IMR-90 (cell line): ENCODE data around the gene VAMP3. TPM values are rescaled to one million over a fixed set of nuclear protein-coding genes. Genes with fewer than 3 reads are reported as not detected.

Experiments used
- ATAC-seq: fragments of 200-7000 bp; cut with Tn5 transposase; 2 replicates; pipeline ENCODE4 v1.9.1; 2020; ENCODE audit warnings: low read depth, mild to moderate bottlenecking, moderate library complexity
- BruUV-seq: library from RNA; stranded (reverse); fragments of 400-500 nt; replicated peaks from 2 replicates; lab custom pipeline; 2021; lab: Mats Ljungman, UMichigan
- CTCF ChIA-PET: fragments of 300-600 bp; formaldehyde crosslinking; extraction: SDS; loops from one replicate; lab custom pipeline; 2021; ENCODE audit warnings: antibody characterized with exemption; lab: Yijun Ruan, JAX
- POLR2A ChIA-PET: fragments of 300-600 bp; sonication (Branson Sonifier 250); formaldehyde crosslinking; loops from one replicate; lab custom pipeline; 2022; ENCODE audit warnings: antibody characterized with exemption; ENCODE audit not compliant: unreplicated experiment; lab: Charles Lee
- DNase-seq: peaks from one replicate; pipeline ENCODE4 v3.0.0; 2013
- H2AFZ ChIP-seq: replicated peaks from 2 replicates; pipeline ENCODE3; 2013; ENCODE audit warnings: low read length, mild to moderate bottlenecking; ENCODE audit not compliant: poor library complexity
- H2AK5ac ChIP-seq: 2 replicates; pipeline ENCODE4 v1.6.1; 2013; ENCODE audit warnings: low read depth, low read length, inconsistent platforms
- H2AK9ac ChIP-seq: replicated peaks from 2 replicates; pipeline ENCODE3; 2013; ENCODE audit warnings: mild to moderate bottlenecking, low read depth, low read length, moderate library complexity; ENCODE audit not compliant: poor library complexity
- H2BK120ac ChIP-seq: 2 replicates; pipeline ENCODE4 v1.6.1; 2013; ENCODE audit warnings: low read depth, low read length, inconsistent platforms
- H2BK15ac ChIP-seq: 3 replicates; pipeline ENCODE4 v1.6.1; 2013; ENCODE audit warnings: low read depth, low read length, inconsistent platforms
- H2BK20ac ChIP-seq: 2 replicates; pipeline ENCODE4 v1.6.1; 2013; ENCODE audit warnings: low read depth, mild to moderate bottlenecking, inconsistent platforms, low read length, moderate library complexity
- H2BK5ac ChIP-seq: 2 replicates; pipeline ENCODE4 v1.6.1; 2013; ENCODE audit warnings: mild to moderate bottlenecking, low read depth, low read length, inconsistent platforms; ENCODE audit not compliant: poor library complexity, severe bottlenecking
- H3K14ac ChIP-seq: replicated peaks from 2 replicates; pipeline ENCODE4 v1.6.1; 2013; ENCODE audit warnings: low read depth, low read length, inconsistent platforms
- H3K18ac ChIP-seq: 2 replicates; pipeline ENCODE4 v1.6.1; 2013; ENCODE audit warnings: low read depth, low read length, control low read depth
- H3K23ac ChIP-seq: 2 replicates; pipeline ENCODE4 v1.6.1; 2013; ENCODE audit warnings: low read depth, low read length, inconsistent platforms
- H3K27ac ChIP-seq: 2 replicates; pipeline ENCODE4 v1.5.1; 2013; ENCODE audit warnings: mild to moderate bottlenecking, control low read depth, low read length; ENCODE audit not compliant: insufficient read depth
- H3K27me3 ChIP-seq: 2 replicates; pipeline ENCODE4 v1.6.1; 2013; ENCODE audit warnings: low read length; ENCODE audit not compliant: control insufficient read depth, insufficient read depth
- H3K36me3 ChIP-seq: 2 replicates; pipeline ENCODE4 v1.6.1; 2013; ENCODE audit warnings: low read length, mixed read lengths; ENCODE audit not compliant: control insufficient read depth, insufficient read depth
- H3K4ac ChIP-seq: 2 replicates; pipeline ENCODE4 v1.6.1; 2013; ENCODE audit warnings: low read depth, low read length, inconsistent platforms
- H3K4me1 ChIP-seq: 2 replicates; pipeline ENCODE4 v1.6.1; 2013; ENCODE audit warnings: low read length, mixed read lengths; ENCODE audit not compliant: control insufficient read depth, insufficient read depth
- H3K4me2 ChIP-seq: 2 replicates; pipeline ENCODE4 v1.6.1; 2013; ENCODE audit warnings: low read depth, mild to moderate bottlenecking, control low read depth, low read length, moderate library complexity
- H3K4me3 ChIP-seq: 2 replicates; pipeline ENCODE4 v1.5.1; 2013; ENCODE audit warnings: low read depth, mild to moderate bottlenecking, control low read depth, low read length, moderate library complexity; ENCODE audit not compliant: insufficient read depth
- H3K56ac ChIP-seq: 2 replicates; pipeline ENCODE4 v1.6.1; 2013; ENCODE audit warnings: low read length, inconsistent platforms; ENCODE audit not compliant: insufficient read depth; ENCODE audit errors: extremely low read depth
- H3K79me1 ChIP-seq, 2 experiments: 2 replicates each; pipeline ENCODE4 v1.6.1; 2013; ENCODE audit warnings: low read length in 2 of 2, inconsistent platforms in 1 of 2, low read depth in 1 of 2
- H3K9ac ChIP-seq: 2 replicates; pipeline ENCODE4 v1.6.1; 2013; ENCODE audit warnings: low read depth, low read length, control low read depth
- H3K9me1 ChIP-seq: 2 replicates; pipeline ENCODE4 v1.6.1; 2013; ENCODE audit warnings: low read length, inconsistent platforms; ENCODE audit not compliant: insufficient read depth
- H3K9me3 ChIP-seq: 2 replicates; pipeline ENCODE4 v1.6.1; 2013; ENCODE audit warnings: low read length; ENCODE audit not compliant: control insufficient read depth, insufficient read depth
- H4K20me1 ChIP-seq: 2 replicates; pipeline ENCODE4 v1.6.1; 2013; ENCODE audit warnings: low read length, inconsistent platforms; ENCODE audit not compliant: insufficient read depth
- H4K5ac ChIP-seq: 2 replicates; pipeline ENCODE4 v1.6.1; 2013; ENCODE audit warnings: mild to moderate bottlenecking, low read depth, low read length, control low read depth
- H4K8ac ChIP-seq, 2 experiments: 2 replicates each; pipeline ENCODE4 v1.6.1; 2013; ENCODE audit warnings: low read depth in 2 of 2, low read length in 2 of 2, control low read depth in 1 of 2, inconsistent platforms in 1 of 2
- H4K91ac ChIP-seq: 2 replicates; pipeline ENCODE4 v1.6.1; 2013; ENCODE audit warnings: low read depth, low read length, inconsistent platforms; ENCODE audit not compliant: insufficient read depth
- BHLHE40 ChIP-seq: fragments of 150-350 bp; IDR thresholded peaks from 2 replicates; pipeline ENCODE4 v1.6.1; 2016; ENCODE audit warnings: mild to moderate bottlenecking, low read depth, low read length
- CHD1 ChIP-seq: IDR thresholded peaks from 2 replicates; pipeline ENCODE4 v1.6.1; 2012; ENCODE audit warnings: low read depth, low read length, improper control_type of control experiment
- CTCF ChIP-seq: conservative IDR thresholded peaks from 2 replicates; pipeline ENCODE4 v1.5.1; 2012; ENCODE audit warnings: mild to moderate bottlenecking, low read depth, low read length, improper control_type of control experiment
- ELK1 ChIP-seq: fragments of 150-350 bp; IDR thresholded peaks from 2 replicates; pipeline ENCODE4 v1.6.1; 2016; ENCODE audit warnings: low read depth, mild to moderate bottlenecking, low read length, moderate library complexity, borderline replicate concordance
- MAZ ChIP-seq: IDR thresholded peaks from 2 replicates; pipeline ENCODE4 v1.6.1; 2012; ENCODE audit warnings: low read depth, mild to moderate bottlenecking, low read length, improper control_type of control experiment, moderate library complexity, borderline replicate concordance
- MXI1 ChIP-seq: IDR thresholded peaks from 2 replicates; pipeline ENCODE4 v1.6.1; 2012; ENCODE audit warnings: low read depth, mild to moderate bottlenecking, low read length, moderate library complexity, borderline replicate concordance
- NFE2L2 ChIP-seq: fragments of 150-350 bp; IDR thresholded peaks from 2 replicates; pipeline ENCODE4 v1.6.1; 2016; ENCODE audit warnings: low read depth, mild to moderate bottlenecking, low read length
- POLR2A ChIP-seq: IDR thresholded peaks from 2 replicates; pipeline ENCODE4 v1.6.1; 2012; ENCODE audit warnings: mild to moderate bottlenecking, low read depth, low read length
- RAD21 ChIP-seq: IDR thresholded peaks from 2 replicates; pipeline ENCODE4 v1.6.1; 2012; ENCODE audit warnings: low read length, improper control_type of control experiment
- RCOR1 ChIP-seq: IDR thresholded peaks from 2 replicates; pipeline ENCODE4 v1.6.1; 2012; ENCODE audit warnings: mild to moderate bottlenecking, low read length, improper control_type of control experiment; ENCODE audit not compliant: insufficient replicate concordance
- RFX5 ChIP-seq: IDR thresholded peaks from 2 replicates; pipeline ENCODE4 v1.8.0; 2012; ENCODE audit warnings: low read depth, mild to moderate bottlenecking, low read length, moderate library complexity
- SMC3 ChIP-seq: fragments of 150-350 bp; IDR thresholded peaks from 2 replicates; pipeline ENCODE4 v1.6.1; 2016; ENCODE audit warnings: low read depth, mild to moderate bottlenecking, antibody characterized with exemption, low read length, moderate library complexity
- WGBS, 2 experiments: methylation state at CpG; one replicate each; pipeline versions ENCODE4 v1.1.5 to v1.1.7; 2013; ENCODE audit warnings: missing lambda C conversion rate in 2 of 2; ENCODE audit not compliant: insufficient read length in 1 of 2; ENCODE audit errors: extremely low coverage in 2 of 2; 5-methylcytosine and 5-hydroxymethylcytosine counted together
- dilution Hi-C: fragments of 300-500 bp; cut with HindIII; formaldehyde crosslinking; loops from one replicate; pipeline ENCODE4 v1.14.3; 2018; ENCODE audit warnings: low sequenced_read_pairs; ENCODE audit not compliant: unreplicated experiment
- in situ Hi-C: fragments of 300-500 bp; cut with MboI; formaldehyde crosslinking; loops from 3 replicates; pipeline ENCODE4 v1.14.3; 2019; ENCODE audit warnings: low sequenced_read_pairs, inconsistent platforms, mixed read lengths
- intact Hi-C: fragments of 100-400 bp; cut with micrococcal nuclease; formaldehyde crosslinking; loops from 2 replicates; pipeline ENCODE4 v1.10.0; 2022
- polyA plus RNA-seq, 3 experiments: library from polyadenylated mRNA; depleted of rRNA; stranded (reverse); fragments of >200 nt; gene quantifications; 2 replicates each; pipeline ENCODE4 v1.2.3, GENCODE V29; 2012; ENCODE audit warnings: low replicate concordance in 1 of 3
- total RNA-seq: library from RNA; depleted of rRNA; stranded (reverse); fragments of >200 nt; gene quantifications from 2 replicates; pipeline ENCODE4 v1.2.3, GENCODE V29; 2012

The VAMP3 gene
- total and polyA plus RNA-seq, 2 of the 4 experiments (the other 2 are of a cell fraction) = 99.1 to 354 TPM

GRCh38 chr1:7785108-7785507 is 14.0 kb downstream of the VAMP3 start (continued):
- TF ChIP-seq CTCF (no peak), MXI1 (no peak), RAD21 (no peak)

GRCh38 chr1:7786795-7787194 is 15.7 kb downstream of the VAMP3 start:
- Histone ChIP-seq H2BK120ac (no peak overlapping the region), H2BK15ac (no peak overlapping the region), H3K18ac (no peak overlapping the region), H3K4me1 (0 out of 2 replicates have a peak, but pooled peaks cover 4% of the 10 kb centered on the region), H3K4me3 (no peak overlapping the region), H4K20me1 (no peaks in the 10 kb centered on the region), H3K14ac (no peak overlapping the region), H4K5ac (no peak overlapping the region), H3K4me2 (no peak overlapping the region), H2BK5ac (no peak overlapping the region), H3K4ac (no peak overlapping the region), H3K9me1 (no peaks in the 10 kb centered on the region), H2AFZ (no peak overlapping the region), H3K23ac (no peak overlapping the region), H3K9me3 (peaks cover 6% of the 10 kb centered on the region), H3K56ac (no peak overlapping the region), H3K36me3 (peaks cover 25% of the 10 kb centered on the region), H2AK9ac (no peak overlapping the region), H3K79me1 (peaks cover 6 to 12% of the 10 kb centered on the region in 2 experiments; a peak in 3 of 4 replicates), H4K8ac (no peak overlapping the region), H2AK5ac (no peak overlapping the region), H3K27ac (no peak overlapping the region), H2BK20ac (no peak overlapping the region), H3K9ac (no peak overlapping the region), H3K27me3 (no peaks in the 10 kb centered on the region), H4K91ac (no peak overlapping the region)
- ChIA-PET CTCF (interaction anchor here (0.6 kb wide), 1 partner anchor 176 kb away, joined by 3 read pairs; no protein-coding TSS in a partner anchor), POLR2A (no interaction called here)
- BruUV-seq = no TSS peak
- in situ Hi-C loops = no loop called here
- DNase-seq (no peak), ATAC-seq (no peak)
- 100% methylated on average over 1 of the region's 5 CpGs; no CpG with 5 or more reads in 1 of the 2 experiments for WGBS, 2 experiments
- intact Hi-C loops = no loop called here
- dilution Hi-C loops = no loop called here
- TF ChIP-seq RFX5 (no peak), MXI1 (no peak), SMC3 (no peak), NFE2L2 (no peak), BHLHE40 (no peak), ELK1 (no peak), RAD21 (no peak), CHD1 (no peak), CTCF (no peak), MAZ (no peak), RCOR1 (no peak), POLR2A (no peak)
